HG03196 (cell line): ENCODE data around the gene AMFR.

Experiments
- ATAC-seq: cut with Tn5 transposase; IDR thresholded peaks from one replicate; pipeline ENCODE4 v1.9.1; 2021; ENCODE audit not compliant: unreplicated experiment

AMFR gene

DNA sequence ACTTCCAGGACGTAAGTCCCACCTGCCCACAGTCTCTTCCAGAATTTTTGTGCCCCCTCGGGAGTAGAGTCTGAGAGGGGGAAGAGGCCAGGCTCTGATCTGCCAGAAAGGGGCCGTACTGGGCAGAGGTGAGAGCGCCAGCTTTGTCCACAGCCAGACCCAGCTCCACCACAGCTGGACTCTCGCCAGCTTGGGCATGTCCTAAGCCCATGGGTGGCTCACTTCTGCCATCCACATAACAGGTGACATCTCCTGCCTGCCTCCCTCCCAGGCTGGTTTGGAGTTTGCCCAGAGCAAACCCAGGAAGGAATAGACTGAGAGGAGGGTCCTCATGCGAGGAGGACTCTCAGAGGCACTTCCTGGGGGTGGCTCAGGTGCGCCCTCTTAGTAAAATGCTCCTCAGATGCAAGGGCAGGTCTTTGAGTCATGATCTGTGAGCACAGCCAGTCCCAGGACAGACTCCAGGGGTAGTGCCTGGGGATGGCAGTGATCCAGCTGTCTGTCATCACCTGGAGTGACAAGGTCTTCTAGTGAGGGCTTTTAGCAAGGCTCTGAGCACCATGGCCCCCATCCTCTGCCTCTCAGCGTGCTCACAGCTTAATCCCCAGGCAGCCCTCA is 89.2 kb downstream of the AMFR start:
- ATAC-seq: no peak

DNA sequence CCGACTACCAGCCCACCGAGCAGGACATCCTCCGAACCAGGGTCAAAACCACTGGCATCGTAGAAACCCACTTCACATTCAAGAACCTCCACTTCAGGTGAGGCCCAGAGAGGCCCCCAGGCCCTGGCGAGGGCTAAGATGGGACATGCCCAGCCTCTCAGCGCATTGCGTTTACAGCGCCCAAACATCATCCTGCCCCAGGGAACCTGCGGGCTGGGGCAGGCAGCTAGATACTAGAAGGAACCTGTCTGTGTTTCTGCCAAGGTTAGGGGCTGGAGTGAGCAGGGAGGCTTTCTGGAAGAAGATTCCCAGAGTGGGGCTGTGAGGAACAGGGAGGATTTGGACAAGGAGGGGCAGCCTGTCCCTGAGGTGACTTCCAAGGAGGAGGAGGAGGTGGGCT is 90.6 kb downstream of the AMFR start:
- ATAC-seq: no peak

- ATAC-seq: no peak
Measured at GRCh38 chr16:56332464-56333079, 92.8 kb downstream of the AMFR start.

GRCh38 chr16:56331915-56332314 is 93.4 kb downstream of the AMFR start:
- no peak for ATAC-seq

GRCh38 chr16:56331399-56331798 is 93.9 kb downstream of the AMFR start:
- ATAC-seq: no peak

DNA sequence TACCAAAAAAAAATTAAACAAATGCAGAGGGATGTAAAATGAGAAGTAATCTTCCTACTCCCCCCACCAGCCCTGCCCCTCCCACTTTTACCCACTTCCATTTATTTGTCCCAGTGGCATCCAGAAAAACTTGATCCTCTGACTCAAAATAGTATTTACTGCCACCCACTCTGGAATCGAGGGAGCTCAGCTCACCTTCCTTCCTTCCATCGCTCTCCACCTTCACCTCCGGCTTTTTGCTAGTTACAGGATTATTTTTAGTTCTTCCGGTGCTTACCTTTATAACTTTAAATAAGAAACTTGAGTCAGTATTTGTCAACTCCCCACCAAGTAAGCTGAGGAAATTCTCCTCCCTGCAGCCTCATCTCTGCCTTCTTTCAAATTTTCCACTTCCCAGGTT is 94.9 kb downstream of the AMFR start:
- no peak for ATAC-seq

GRCh38 chr16:56329887-56330286 is 95.5 kb downstream of the AMFR start:
- ATAC-seq: no peak

GRCh38 chr16:56328276-56329022 is 96.9 kb downstream of the AMFR start:
- ATAC-seq: no peak

GRCh38 chr16:56327929-56328258 is 97.5 kb downstream of the AMFR start:
- no peak for ATAC-seq

DNA sequence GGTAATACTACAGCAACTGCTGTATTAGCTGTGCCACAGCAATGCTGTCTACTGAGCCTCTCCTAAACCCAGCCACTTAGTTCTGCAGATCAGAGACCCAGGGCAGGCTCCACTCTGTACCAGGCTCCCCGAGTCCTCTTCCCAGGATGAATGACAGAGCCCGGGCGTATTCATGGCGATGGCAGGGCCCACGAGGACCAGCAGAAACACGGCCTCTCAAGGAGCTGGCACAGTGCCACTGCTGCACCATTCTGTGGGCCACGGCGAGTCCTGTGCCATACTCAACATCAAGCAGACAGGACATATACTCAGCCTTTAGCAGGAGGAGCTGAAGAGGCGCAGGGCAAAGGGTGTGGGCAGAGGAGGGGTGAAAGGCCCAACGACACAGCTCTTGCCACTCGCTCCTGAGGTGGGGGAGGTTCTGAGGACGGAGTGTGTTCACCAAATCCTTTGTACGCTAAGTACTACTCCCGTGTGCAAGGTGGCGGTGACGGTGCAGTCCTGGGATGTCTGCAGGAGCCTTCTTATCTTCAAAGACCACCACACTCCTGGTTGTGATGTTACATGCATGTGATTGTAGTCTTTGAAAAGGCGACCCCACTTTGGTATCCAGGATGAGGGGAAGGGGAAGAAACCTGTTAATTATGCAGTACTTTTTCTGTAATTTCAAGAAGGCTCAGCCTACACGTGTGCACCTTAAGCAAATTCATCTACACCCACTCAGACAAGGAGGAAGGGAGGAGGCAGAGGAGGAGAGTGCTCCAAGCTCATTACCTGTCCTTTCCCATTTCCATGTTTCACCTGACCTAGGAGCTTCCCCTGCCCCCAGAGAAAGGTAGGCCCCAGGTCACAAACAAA is 98.0 kb downstream of the AMFR start:
- ATAC-seq: no peak

DNA sequence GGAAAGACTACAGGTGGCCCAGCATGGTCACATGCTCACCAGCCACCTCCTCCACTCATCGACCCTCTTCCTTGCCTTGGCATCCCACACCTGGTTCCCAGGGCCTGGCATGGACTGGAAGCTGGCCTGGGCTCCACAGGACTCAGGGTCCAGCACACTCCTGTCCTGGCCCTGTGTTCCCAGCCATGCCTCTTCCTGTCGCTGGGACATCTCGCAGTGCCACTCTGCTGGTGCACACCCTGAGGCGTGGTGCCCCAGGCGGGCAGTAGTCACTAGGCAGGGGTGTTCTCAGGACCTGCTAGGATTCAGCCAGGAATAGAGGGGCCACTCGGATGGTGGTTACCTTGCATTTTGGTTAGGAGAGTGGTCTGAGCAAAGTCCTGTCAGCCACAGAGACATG is 99.4 kb downstream of the AMFR start:
- ATAC-seq: no peak

DNA sequence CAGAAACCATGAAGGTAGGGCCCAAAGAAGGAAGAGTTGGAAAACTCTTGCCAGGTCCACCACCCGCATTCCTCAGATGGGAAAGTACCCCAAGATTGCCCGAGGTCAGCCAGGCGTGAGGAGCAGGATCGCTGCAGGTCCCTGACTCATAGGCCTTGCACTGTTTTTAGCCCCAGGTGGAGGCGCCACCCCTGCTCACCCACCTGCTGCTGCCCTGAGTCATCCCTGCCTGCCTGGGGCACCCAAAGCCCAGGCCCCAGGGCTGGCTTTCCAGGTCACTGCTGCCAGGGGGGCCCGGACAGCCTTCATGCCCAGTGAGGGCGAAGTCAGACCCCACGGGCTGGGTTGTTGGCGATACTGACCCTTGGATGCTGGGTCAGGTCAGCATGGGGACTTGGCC is 100.9 kb downstream of the AMFR start:
- no peak for ATAC-seq

GRCh38 chr16:56321571-56321970 is 103.8 kb downstream of the AMFR start:
- ATAC-seq: no peak

GRCh38 chr16:56320811-56321558 is 104.4 kb downstream of the AMFR start:
- no peak for ATAC-seq

DNA sequence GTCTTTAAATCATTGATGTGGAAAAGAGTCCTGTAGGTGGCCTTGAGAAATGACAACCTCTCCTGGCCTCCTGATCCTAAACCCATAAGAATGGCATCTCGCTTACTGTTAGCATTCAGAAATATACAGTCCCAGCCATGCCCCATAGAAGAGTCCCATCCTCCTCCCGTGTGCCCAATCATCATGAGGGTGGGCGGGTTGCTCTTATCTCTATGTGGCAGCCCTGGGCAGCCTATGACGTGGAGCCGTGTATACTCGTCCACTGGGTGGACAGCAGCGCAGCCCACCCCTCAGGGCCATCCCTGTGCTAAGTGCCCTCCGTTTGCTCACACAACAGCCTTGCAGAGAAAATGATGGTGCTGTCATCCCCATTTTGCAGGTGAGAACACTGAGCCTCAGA is 105.3 kb downstream of the AMFR start:
- ATAC-seq: no peak

DNA sequence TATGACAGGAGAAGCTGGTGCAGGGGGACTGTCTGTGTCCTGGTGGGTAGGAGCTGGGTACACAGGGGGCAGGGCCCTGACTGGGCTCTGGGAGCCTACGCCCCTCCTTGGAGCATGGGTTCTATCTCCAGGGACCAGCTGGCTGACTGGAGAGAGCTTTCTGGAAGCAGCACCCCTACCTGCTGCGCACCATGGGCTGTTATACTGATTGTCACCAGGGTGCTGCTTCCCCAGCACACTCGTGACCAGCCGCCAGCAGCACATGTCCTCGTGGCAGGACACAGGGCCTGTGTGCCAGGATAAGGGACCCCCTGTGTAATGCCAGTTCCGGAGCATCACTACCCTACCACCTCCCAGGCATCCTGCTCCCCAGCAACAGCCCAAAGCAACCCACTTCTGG is 106.0 kb downstream of the AMFR start:
- ATAC-seq: no peak

DNA sequence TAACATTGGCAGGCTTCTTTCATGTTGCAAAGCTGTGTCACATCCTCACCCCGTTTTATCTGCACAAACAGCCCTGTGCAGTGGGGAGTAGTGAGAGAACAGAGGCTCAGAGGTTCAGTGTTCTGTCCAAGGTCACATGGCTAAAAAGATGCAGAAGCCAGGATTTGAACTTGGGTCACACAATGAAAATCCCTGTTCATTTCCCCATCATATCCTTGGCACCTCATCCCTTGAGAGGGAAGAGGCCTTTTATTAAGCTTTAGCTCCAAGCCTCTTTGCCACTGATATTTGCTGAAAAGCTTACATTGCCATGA is 106.6 kb downstream of the AMFR start:
- no peak for ATAC-seq

DNA sequence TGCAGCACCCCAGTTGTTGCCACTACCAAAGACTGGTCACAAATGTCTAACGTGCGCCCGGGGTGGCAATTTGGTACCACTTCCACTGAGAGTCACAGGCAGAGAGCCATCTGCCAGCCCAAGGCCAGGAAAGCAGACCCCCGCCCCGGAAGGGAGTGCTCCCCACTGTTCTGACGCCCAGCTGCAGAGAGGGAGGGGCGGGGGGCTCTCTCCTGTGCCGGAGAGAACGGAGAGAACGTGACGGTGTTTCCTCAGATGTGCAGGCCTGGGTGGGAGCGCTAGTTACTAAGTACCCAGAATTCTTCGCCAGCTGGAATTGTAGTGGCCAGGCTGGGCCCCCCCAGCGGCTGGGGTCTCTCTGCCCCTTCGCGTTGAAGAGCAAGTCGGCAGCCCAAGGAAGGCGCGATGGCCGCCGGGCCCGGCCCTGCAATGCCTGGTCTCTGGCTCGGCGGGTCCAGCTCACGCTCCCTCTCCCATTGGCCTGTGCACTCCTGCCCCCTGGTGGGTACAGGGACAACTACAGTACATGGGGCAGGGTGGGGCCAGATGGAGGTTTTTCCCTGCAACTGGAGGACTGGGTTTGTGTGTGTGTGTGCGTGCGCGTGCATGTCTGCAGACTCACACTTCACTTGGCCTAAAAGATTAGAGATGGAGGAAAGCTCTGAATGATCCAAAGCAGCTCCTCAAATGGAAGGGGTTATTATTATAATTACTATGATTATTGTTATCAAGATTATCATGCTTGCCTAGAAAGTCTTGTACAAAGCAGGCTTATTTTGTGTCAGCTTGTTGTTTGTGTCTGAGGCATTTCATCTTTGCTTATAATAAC is 107.1 kb downstream of the AMFR start:
- peak; percentile 89 for ATAC-seq

- ATAC-seq: no peak
Measured at GRCh38 chr16:56316545-56316944, 108.8 kb downstream of the AMFR start.

DNA sequence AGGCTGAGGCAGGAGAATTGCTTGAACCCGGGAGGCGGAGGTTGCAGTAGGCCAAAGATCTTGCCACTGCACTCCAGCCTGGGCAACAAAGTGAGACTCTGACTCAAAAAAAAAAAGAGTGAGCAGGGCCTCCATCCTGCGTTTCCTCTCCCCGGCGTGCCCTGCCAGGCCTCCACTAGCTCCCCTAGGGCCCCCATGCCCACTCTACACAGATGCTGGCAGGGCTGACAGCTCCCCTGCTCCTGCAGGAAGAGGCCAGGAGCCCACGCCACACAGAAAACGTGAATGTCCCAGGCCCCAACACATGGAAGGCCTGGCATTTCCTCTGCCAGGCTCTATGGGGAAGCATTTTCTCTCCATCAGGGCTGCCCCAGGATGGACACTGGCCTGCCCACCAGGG is 109.4 kb downstream of the AMFR start:
- no peak for ATAC-seq
